Adrenal gland (tissue), 12 donors: Measurements from ENCODE around the gene AUH. TPM values are rescaled to one million over a fixed set of nuclear protein-coding genes. Genes with fewer than 3 reads are reported as not detected.

Source experiments
- DNase-seq, 7 donors: peaks; one replicate each; pipeline ENCODE4 v3.0.0-alpha.2; 2019 to 2020
- H3K27ac ChIP-seq, 5 donors: fragments of 200-600 bp; sonication (generic) in 4 of 5; 1 replicate in 3 of 5; 2 replicates in 2 of 5; pipeline versions ENCODE4 v1.5.1 to v1.8.0; 2016 to 2020; ENCODE audit warnings: mild to moderate bottlenecking in 1 of 5
- H3K27me3 ChIP-seq: fragments of 200-600 bp; 2 replicates; pipeline ENCODE4 v1.8.0; 2021
- H3K36me3 ChIP-seq, 2 donors: fragments of 200-600 bp; replicated peaks in 1 of 2; 1 replicate in 1 of 2; 2 replicates in 1 of 2; pipeline versions ENCODE4 v1.5.1 to v1.8.0; 2018 to 2022
- H3K4me1 ChIP-seq, 2 donors: fragments of 200-600 bp; replicated peaks in 1 of 2; 1 replicate in 1 of 2; 2 replicates in 1 of 2; pipeline versions ENCODE4 v1.5.1 to v1.8.0; 2018 to 2021
- H3K4me3 ChIP-seq, 4 donors: fragments of 200-600 bp; sonication (generic) in 3 of 4; one replicate each; pipeline ENCODE4 v1.5.1; 2016 to 2018
- H3K9me3 ChIP-seq, 3 donors: fragments of 200-600 bp; sonication (generic) in 1 of 3; replicated peaks in 1 of 3; 1 replicate in 2 of 3; 2 replicates in 1 of 3; pipeline versions ENCODE4 v1.5.1 to v1.8.0; 2016 to 2021
- CTCF ChIP-seq, 6 experiments: fragments of 450-650 bp in 4 of 6; fragments of 200-600 bp in 2 of 6; sonication (generic) in 1 of 6; IDR thresholded peaks; 1 replicate in 5 of 6; 2 replicates in 1 of 6; pipeline versions ENCODE4 v1.5.1 to v1.8.0; 2016 to 2021; ENCODE audit warnings: antibody characterized with exemption in 6 of 6, mild to moderate bottlenecking in 2 of 6, moderate library complexity in 1 of 6
- POLR2A ChIP-seq, 2 donors: fragments of 450-650 bp; IDR thresholded peaks; one replicate each; pipeline ENCODE4 v1.6.1; 2017; ENCODE audit warnings: antibody characterized with exemption in 2 of 2, mild to moderate bottlenecking in 2 of 2, moderate library complexity in 1 of 2
- WGBS, 4 donors: extraction: QIAGEN DNeasy Blood & Tissue Kit in 2 of 4; methylation state at CpG; one replicate each; pipeline versions ENCODE4 v1.1.5 to v1.1.7; 2013 to 2017; 5-methylcytosine and 5-hydroxymethylcytosine counted together
- intact Hi-C, 2 donors: fragments of 100-400 bp; cut with DNase I; formaldehyde crosslinking; loops; one replicate each; pipeline versions ENCODE4 v1.14.1 to v1.15.0; 2022 to 2023
- polyA plus RNA-seq, 3 donors: library from polyadenylated mRNA; stranded (reverse); fragments of 200-250 nt in 2 of 3; fragments of 350-450 nt in 1 of 3; fragmentation: Illumina TruSeq in 1 of 3; extraction: RNeasy Lipid Tissue Mini Kit (QIAGEN cat#74804) in 1 of 3; gene quantifications; one replicate each; pipeline ENCODE4 v1.2.3, GENCODE V29; 2013 to 2014
- total RNA-seq, 9 donors: library from RNA; depleted of rRNA in 4 of 9; stranded (reverse); fragments of >200 nt in 4 of 9; fragments of 120-200 nt in 1 of 9; fragmentation: NEBNext Ultra II Directional in 1 of 9; extraction: Animal tissue kit (Norgen Biotek cat#: 25700) in 1 of 9; gene quantifications; one replicate each; pipeline versions ENCODE4 v1.1.0 to v1.2.4, GENCODE V29; 2013 to 2023
- donor health status: healthy with polysubstance abuse.
- donor health status: Bipolar disorder and iron deficiency.
- donor health status: DM: yes; HTN: yes; CAD: no.
- donor health status: DM: no; HTN: no; CAD: no.
- donor health status: DM: no; HTN: no; CAD: no.
- donor health status: DM: yes; HTN: yes; CAD: no.

AUH gene
- total and polyA plus RNA-seq, 12 donors: 41.9 to 158 (median 71.7) TPM

GRCh38 chr9:91359734-91360470 lies 1.8 kb downstream of the AUH start:
- peak overlapping the region in 1 of 5 donors; percentile 92 for H3K27ac ChIP-seq
- H3K27me3 ChIP-seq: no peaks in the 10 kb centered on the region
- TF ChIP-seq CTCF (IDR thresholded peaks at IDR 0.05) (no peak), POLR2A (IDR thresholded peaks at IDR 0.05) (no peak)
- peak in 1 of 7 donors; percentile 27 for DNase-seq
- H3K36me3 ChIP-seq: peaks cover 0 to 6% of the 10 kb centered on the region in 2 donors
- WGBS, 4 donors: 57 to 64% (median 60%) methylated on average over 7 of the region's 7 CpGs
- intact Hi-C loops: loop anchor here in 1 of 2 donors (10.0 kb wide), 1 partner anchor 65 kb away; the partner anchor contains the start of gene NFIL3
- peak overlapping the region in 1 of 4 donors; percentile 95 for H3K4me3 ChIP-seq
- H3K4me1 ChIP-seq: peaks cover 10 to 33% of the 10 kb centered on the region in 2 donors
- H3K9me3 ChIP-seq: no peaks in the 10 kb centered on the region

GRCh38 chr9:91359083-91359482 lies 2.6 kb downstream of the AUH start:
- no peak for DNase-seq
- Histone ChIP-seq H3K27ac (no peak overlapping the region), H3K36me3 (peaks cover 0 to 12% of the 10 kb centered on the region in 2 donors), H3K9me3 (no peaks in the 10 kb centered on the region), H3K4me1 (peaks cover 10 to 33% of the 10 kb centered on the region in 2 donors), H3K4me3 (no peak overlapping the region), H3K27me3 (no peaks in the 10 kb centered on the region)
- intact Hi-C loops: no loop called here
- no peak for TF ChIP-seq CTCF (IDR thresholded peaks at IDR 0.05)
- no peak for TF ChIP-seq POLR2A (IDR thresholded peaks at IDR 0.05)
- 60 to 64% (median 62%) methylated on average over 2 of the region's 2 CpGs for WGBS, 4 donors

GRCh38 chr9:91354881-91355280 lies 6.8 kb downstream of the AUH start:
- H3K36me3 ChIP-seq: peaks cover 0 to 22% of the 10 kb centered on the region in 2 donors
- H3K9me3 ChIP-seq: no peaks in the 10 kb centered on the region
- H3K27me3 ChIP-seq: no peaks in the 10 kb centered on the region
- no peak for DNase-seq
- intact Hi-C loops: no loop called here
- no peak overlapping the region for H3K4me3 ChIP-seq
- H3K27ac ChIP-seq: no peak overlapping the region
- no peak for TF ChIP-seq POLR2A (IDR thresholded peaks at IDR 0.05)
- peaks cover 8 to 18% of the 10 kb centered on the region in 2 donors for H3K4me1 ChIP-seq
- 94 to 100% (median 96%) methylated on average over 1 of the region's 1 CpG for WGBS, 4 donors

- Histone ChIP-seq H3K4me3 (no peak overlapping the region), H3K27me3 (no peaks in the 10 kb centered on the region), H3K27ac (no peak overlapping the region), H3K4me1 (no peaks in the 10 kb centered on the region), H3K36me3 (peaks cover 0 to 9% of the 10 kb centered on the region in 2 donors), H3K9me3 (no peaks in the 10 kb centered on the region)
- TF ChIP-seq POLR2A (IDR thresholded peaks at IDR 0.05) (no peak), CTCF (IDR thresholded peaks at IDR 0.05) (no peak)
- DNase-seq: no peak
- intact Hi-C loops: no loop called here
- 90 to 94% (median 91%) methylated on average over 3 of the region's 3 CpGs for WGBS, 4 donors
Measured at GRCh38 chr9:91349115-91349555, 12.6 kb downstream of the AUH start.
